GM21515 (cell line): ENCODE results near the gene IMPDH2.

Source experiments
- ATAC-seq: cut with Tn5 transposase; IDR thresholded peaks from one replicate; pipeline ENCODE4 v1.9.1; 2021; ENCODE audit not compliant: unreplicated experiment

Gene IMPDH2

DNA sequence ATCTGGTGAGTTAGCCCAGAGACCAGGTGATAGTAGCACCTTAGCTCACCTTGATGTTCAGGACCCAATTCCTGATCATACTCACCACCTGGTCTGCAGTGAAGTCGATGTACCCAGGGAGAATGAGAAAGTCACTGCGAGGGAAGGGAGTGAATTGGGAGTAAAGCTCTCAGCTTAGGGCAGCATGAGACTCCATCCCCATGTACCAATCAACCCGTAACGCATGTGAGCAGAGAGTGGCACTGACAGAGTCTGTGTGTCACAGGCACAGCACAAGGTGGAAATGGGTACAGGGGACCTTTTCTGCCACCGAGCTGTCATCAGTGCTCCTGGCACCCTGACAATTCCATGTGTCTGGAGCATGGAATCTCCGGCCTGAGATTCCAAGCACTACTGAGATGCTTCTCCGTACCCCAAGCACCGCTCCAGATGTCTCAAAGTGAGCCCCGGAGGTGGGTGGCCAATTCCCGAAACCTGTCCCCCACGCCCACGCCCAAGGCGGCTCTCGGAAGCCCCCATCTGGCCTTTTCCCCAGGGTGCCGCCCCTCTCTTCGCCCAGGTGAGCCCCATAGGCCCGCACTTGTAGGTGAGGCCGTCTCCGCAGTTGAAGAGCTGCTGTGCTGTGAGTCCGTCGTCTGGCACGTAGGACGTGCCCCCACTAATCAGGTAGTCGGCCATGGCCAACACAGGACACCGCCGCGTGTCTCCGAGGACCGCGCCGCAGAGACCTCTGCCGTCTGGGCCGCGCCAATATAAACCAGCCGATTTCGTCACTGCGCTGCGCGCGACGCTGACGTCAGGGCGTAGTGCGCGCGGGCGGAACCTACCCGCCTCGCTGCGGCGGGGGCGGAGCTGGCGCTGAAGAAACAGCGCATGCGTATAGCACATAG is at the start of gene IMPDH2:
IMPDH2 (minus strand) TSS at position 726 of the 890 bp plus-strand sequence; CDS start at position 678, 48 bp downstream.
- ATAC-seq = peak; percentile 79

DNA sequence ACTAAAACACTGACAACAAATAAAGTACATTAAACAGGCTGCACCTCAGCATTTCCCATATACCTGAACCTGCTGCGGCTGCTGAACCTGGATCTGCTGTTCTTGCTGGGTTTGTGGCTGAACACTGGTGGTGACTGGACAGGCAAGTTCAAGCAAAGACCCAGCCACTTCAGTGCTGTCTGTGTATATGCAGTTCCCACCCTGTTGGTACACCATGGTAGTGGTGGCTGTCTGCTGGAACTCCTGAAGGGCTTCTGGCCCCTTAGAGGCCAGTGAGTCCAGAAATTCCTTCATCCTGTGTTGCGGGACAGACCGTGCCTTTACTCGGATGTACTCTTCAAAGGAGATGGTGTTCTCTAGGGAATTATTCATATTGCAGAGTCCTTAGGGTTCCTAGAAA is 47.4 kb upstream of the IMPDH2 start:
- no peak for ATAC-seq

DNA sequence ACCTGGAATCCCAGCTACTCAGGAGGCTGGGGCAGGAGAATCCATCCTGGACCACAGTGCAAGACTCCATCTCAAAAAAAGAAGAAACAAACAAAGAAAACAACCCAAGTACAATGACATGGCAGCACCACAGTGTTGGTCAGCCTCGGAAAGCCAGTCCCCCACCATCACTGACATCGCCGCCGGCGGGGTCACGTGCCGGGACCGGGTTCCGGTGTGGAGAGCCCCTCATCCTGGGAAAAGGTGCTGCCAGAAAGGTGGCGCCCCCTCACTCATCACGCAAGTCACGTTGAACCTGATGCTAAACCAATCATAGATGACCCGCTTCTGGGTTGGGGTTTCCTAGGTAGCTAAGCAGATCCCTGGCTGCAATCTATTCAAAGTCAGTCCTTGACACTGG is 46.9 kb upstream of the IMPDH2 start:
- no peak for ATAC-seq

DNA sequence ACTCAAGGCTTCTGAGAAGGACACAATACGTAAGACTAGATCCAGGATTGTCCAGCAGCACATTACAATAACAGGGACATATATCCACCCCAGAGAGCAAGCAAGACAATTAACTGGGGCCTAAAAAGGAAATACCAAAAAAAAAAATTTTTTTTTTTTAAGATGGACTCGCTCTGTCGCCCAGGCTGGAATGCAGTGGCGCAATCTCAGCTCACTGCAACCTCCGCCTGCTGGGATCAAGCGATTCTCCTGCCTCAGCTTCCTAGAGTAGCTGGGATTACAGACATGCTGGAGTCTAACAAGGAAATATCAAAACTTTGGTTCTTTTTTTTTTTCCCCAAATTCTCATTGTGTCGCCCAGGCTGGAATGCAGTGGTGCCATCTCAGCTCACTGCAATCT is 28.8 kb upstream of the IMPDH2 start:
- ATAC-seq = no peak

DNA sequence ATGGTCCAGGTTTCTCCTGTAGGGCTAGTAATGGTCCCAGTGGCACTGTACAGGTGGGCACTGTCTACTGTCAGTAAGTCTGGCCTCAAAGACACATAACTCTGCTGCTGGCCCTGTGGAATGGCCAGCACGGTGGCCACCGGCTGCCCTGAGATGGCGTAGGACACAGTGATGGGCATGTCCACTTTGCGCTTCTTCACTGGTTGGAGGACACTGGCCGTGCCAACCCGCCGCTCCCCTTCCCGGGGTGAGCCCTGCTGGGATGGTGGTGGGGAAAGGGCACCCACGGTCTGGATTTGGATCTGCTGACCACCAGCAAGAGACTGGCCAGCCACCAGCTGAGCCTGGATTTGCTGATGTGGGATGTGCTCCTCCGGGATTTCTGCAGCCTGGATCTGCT is 28.1 kb upstream of the IMPDH2 start:
- ATAC-seq = no peak

DNA sequence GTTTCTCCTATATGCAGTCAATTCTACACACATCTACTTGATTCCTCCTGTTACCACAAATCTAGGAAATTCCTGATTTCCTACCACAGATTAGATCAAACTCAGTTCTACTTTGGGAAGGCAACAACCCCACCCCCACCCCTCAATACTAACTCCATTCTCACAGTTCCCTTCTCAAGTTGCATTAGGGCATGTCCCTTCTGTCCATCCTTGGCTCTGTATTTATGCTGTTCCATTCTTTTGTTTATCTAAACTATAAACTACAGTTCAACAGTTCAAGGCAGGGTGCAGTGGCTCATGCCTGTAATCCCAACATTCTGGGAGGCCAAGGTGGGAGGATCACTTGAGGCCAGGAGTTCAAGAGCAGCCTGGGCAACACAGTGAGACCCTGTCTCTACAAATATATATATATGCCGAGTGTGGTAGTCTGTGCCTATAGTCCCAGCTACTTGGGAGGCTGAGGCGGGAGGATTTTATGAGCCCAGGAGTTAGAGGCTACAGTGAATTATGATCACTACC is 25.2 kb upstream of the IMPDH2 start:
- no peak for ATAC-seq

DNA sequence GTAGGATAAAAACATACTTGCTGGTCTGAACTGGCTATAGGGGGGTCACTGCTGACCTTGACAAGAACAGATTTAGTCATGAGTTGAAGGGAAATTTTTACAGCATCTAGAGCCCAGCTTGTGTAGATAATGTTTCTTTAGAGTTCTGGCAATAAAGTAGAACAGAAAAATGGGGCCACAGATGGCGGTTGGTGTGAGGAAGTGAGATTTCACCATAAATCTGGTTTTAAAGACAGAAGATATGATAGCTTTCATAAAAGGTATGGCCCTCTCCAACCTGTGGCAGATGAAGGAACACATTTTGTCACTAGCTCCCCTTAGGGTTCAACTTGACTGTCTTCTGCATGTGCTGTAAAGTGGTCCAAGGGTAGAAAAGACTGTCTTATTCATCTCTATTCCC is 24.3 kb upstream of the IMPDH2 start:
- ATAC-seq = no peak

DNA sequence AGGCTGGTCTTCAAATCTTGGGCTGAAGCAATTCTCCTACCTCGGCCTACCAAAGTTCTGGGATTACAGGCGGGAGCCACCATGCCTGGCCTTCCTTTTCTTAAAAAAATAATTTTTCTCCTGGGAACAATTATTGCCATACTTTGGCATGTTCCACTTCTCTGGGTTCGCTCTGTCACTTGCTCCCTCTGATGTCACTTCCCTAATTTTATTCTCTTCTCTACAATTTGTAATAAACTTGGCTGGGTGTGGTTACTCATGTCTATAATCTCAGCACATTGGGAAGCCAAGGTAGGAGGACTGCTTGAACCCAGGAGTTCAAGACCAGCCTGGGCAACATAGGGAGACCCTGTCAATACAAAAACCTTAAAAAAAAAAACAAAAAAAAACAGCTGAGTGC is 6.1 kb upstream of the IMPDH2 start:
- ATAC-seq = no peak

DNA sequence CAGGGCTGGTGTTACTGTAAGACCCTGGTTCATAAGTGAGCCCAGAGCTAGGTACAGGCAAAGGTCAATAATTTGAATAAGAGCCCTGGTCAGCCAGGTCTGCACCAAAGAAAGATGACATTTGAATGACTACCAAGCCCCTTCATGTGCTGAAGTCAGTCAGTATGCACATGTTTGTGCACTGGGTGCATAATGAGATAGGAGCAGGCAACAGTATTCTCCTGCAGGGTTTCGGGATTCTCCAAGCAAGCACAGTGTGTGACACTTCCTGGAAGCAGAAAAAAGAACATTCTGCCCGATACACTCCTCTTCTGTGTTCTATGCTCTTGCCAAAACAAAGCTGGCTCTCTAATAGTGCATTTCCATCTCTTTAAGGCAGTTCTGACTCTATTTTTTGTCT is 5.5 kb upstream of the IMPDH2 start:
- ATAC-seq = no peak

DNA sequence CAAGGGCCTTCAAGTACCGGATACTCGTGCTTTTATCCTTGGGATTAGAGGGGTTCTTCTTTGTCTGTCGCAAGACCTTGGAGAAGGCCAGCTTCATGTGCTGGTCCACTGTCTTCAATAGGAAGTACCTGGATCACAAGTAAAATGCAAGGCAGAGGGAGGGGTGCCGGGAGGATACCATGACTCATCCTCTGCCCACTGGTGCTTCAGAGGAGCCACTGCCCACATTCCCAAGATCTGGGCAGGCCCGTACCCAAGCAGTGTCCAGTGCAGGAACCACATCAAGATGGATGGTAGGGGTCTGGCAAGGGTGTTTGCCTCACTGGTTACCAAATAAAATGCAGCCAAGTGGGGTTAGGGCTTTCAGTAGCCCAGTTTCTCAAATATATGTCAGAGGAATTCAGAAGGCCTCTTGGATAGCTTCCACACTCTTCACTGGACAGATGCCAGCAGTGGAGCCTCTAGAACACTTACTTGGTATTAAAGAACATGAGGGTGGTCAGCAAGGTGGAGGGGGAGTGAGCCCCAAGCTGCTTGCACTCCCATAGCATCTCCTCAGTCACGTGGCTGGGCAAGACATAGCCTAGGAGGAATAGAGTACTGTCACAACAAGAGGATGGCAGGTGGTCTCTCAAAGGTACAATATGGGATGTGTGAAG is 3.6 kb upstream of the IMPDH2 start:
- no peak for ATAC-seq

DNA sequence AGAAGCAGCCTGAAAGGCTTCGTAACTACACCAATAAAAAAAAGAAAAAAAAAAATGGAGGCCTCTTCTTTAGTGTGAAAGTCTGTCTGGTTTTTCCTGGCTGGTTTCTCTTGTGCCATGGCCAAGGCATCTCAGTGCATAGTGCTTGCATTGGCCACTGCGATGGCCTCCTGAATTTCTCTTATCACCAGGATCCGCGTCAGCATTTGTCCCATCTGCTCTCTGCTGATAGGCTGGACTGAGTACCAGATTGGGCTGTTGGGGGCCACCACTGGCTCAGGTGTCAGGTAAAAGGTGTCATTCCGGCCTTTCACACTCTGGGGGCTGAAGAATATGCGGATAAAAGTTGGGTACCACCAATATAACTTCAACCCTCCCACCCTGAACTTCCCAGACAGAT is 1.1 kb upstream of the IMPDH2 start:
- ATAC-seq = no peak

DNA sequence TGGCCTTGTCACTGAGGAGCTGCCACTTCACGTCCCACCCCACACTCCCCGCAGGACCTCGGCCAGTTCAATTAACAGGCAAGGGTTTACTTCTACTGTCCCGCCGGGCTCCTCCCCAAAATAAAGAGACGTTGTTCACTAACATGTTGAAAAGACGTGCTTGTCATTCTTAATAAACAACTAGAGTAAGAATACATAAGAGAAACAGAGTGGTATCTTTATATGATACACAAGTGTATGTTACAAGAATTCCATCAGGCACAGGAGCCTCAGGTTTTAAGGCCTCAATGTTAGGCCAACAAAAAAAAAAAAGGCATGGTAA is 326 bp upstream of the IMPDH2 start:
- ATAC-seq = no peak

DNA sequence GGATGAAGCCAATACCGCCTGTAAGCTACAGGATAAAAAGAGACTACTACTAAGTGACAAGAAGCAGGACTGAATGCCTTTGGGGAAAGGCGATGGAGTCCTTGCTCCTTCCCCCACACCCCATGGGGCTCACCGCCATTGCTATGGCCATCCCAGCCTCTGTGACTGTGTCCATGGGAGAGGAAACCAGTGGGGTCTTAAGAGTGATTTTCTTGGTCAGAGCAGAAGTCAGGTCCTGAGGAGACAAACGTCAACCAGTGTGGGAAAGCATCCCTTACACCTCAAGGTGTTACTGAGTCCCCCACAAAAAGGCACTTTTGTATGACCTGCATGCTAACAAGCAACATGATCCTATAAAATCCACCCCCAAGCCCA is 913 bp downstream of the IMPDH2 start:
- ATAC-seq = no peak

DNA sequence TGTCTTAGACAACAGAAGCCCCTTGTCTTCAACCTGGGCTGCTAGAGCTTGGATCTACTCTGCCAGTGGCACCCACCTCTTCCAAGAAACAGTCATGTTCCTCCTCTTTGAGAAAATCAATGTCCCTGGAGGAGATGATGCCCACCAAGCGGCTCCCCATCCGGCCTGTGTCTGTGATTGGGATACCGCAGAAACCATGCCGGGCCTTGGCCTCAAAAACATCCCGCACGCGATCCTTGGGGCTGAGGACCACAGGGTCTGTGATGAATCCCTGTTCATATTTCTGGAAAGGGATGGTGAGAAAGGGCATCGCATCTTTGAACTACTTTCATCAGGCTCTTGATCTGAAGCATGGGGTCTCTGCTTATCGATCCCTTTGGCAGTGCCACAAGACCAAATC is 1.6 kb downstream of the IMPDH2 start:
- ATAC-seq = no peak

DNA sequence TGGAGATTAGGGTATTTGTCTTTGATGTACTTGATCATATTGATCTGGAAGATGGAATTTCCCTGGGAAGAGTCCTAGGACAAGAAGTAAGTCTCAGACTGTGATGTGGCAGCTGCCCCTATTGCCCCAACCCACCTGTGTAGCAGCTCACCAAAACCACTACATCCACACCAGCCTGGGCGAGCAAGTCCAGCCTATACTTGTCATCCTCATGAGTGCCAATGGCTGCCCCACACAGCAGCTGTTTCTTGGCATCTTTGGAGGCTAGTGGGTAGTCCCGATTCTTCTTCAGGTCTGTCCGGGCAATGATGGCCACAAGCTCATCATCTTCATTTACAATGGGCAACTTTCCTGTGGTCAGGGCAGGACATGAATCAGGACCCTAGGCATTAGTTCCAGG is 2.7 kb downstream of the IMPDH2 start:
- no peak for ATAC-seq

DNA sequence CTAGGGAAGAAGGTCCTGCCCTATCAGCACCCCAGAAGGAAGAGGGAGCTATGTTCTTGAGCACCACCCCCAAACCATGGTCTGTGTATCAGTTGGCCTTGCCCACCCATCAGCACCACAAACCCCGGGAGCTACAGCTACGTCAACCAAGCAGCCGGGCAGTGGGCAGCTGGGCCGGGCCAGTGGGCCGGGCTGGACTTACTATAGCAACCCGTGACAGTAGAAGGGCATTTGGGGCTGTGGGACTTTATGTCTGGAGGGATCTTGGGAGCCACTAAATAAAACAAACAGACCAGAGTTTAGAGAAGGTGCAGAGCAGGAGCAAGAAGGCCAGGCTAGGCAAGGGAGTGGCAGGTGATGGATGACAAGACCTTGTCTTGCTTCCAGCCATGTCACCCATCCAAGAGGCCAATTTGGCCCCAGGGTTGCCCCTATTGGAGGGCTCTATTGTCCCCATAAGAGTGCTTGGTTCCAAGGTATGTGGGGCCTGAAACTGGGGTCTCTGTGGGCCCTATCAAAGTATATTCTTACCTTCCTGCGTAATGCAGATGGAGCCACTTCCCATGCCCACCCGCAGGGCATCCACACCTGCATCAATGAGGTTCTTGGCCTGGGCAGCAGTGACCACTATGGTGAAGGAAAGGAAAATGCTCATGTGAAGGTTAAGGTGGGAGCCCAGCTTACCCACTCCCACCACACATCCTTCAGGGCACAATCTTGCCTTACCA is 3.2 kb downstream of the IMPDH2 start:
- no peak for ATAC-seq

DNA sequence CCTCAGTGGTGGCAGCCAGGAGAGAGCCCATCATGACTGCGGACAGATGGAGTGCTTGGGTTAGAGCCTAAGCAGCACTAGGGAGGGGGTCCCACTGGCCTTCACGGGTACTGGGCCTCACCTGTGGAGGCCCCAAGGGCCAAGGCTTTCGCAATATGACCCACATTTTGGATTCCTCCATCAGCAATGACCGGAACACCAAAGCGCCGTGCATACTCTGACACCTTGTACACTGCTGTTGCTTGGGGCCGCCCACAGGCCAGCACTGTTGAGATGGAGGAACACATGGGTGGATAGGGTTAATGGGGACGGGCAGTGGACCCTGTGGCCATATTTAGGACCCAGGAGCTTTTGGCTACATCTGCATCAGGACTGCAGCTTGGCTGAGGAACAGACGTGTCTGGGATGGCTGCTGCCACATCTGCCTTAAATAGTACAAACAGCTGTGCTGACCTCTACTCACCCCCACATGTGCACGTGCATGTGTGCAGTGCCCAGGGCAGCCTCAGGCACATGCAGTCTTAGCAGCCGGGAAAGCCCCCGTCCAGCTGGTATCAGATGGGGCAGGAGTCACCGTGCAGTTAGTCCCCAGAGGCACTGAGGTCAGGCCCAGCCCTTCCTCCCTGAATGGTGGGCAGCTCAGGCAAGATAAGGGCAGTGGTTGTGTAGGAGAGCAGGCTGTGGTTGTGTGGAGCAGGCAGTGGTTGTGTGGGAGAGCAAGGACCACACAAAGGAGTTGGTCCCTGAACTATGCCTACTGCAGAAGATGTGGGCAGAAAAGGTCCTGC is 4.0 kb downstream of the IMPDH2 start:
- no peak for ATAC-seq

DNA sequence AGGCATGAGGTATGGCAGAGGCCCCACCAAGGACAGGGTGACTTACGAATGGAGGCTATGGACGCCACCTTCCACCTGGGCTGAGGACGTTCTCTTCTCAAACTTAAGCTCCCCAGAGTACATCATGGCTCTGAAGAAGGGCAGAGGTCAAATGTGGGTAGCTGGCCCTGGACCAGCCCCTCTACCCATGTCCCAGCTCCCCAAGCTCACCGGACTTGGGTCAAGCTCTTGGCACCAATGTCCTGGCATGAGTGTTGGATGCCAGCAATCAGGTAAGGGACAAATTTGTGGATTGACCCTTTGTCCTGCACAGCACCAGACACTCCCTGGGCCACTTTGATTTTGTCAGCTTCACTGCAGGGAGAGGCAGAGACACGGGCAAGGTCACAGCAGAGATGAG is 4.7 kb downstream of the IMPDH2 start:
- no peak for ATAC-seq

DNA sequence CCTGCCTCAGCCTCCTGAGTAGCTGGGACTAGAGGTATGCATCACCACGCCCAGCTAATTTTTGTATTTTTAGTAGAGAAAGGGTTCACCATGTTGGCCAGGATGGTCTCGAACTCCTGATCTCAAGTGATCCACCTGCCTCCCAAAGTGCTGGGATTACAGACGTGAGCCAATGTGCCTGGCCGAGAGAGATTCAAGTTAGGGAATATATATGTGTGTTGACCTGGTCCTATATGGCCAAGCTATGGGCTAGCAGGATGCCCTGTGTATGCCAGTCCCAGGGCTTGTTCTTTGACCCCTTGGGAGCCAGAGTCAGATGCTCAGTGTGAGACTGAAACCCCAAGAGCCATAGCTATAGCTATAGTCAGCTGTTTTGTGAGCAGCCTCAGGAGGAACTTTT is 5.4 kb downstream of the IMPDH2 start:
- ATAC-seq = no peak

DNA sequence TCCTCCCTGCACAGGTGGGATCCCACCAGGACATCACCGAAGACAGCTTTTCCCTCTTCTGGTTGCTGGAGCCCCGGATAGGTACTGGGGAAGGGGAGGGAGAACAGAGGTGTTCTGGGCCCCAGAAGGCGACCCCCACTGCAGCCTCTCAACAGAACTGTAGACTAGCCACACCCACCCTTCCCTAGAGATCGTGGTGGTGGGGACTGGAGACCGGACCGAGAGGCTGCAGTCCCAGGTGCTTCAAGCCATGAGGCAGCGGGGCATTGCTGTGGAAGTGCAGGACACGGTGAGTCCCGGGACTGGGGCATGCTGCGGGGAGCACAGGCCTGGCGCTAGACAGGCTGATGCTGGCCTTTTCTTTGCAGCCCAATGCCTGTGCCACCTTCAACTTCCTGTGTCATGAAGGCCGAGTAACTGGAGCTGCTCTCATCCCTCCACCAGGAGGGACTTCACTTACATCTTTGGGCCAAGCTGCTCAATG is 6.5 kb downstream of the IMPDH2 start:
- ATAC-seq = no peak
